LNCaP clone FGC (cell line): ENCODE measurements around the gene LCN10.
"Not testable (repeated sequence)": the region's sequence is repeated elsewhere in the genome, so short reads cannot be mapped to it uniquely, and the experiment has no call there.

Experiments used
- DNase-seq: peaks from one replicate; pipeline ENCODE4 v3.0.0-alpha.2; 2011; ENCODE audit warnings: low read depth
- H3K4me3 ChIP-seq: 2 replicates; pipeline ENCODE4 v1.5.1; 2011; ENCODE audit warnings: mild to moderate bottlenecking, low read depth, low read length, control low read depth
- CTCF ChIP-seq: IDR thresholded peaks from 2 replicates; pipeline ENCODE4 v1.5.1; 2012; ENCODE audit warnings: mild to moderate bottlenecking; ENCODE audit not compliant: control insufficient read depth, insufficient read depth; ENCODE audit errors: extremely low read depth

Gene LCN10

GRCh38 chr9:136711751-136712689 lies 30.7 kb downstream of the LCN10 start, which contains the start of gene DIPK1B:
DIPK1B (plus strand) TSS chr9:136712572; CDS start chr9:136712666, 94 bp downstream.
- peak within 1 kb of the TSS; percentile 79 for H3K4me3 ChIP-seq
- DNase-seq: no peak
- TF ChIP-seq CTCF: no peak

- not testable (repeated sequence) for H3K4me3 ChIP-seq, DNase-seq
These were observed 31.5 kb downstream of the LCN10 start for GRCh38 chr9:136711219-136711648.

- no peak for TF ChIP-seq CTCF
- DNase-seq: no peak
- H3K4me3 ChIP-seq: no peak overlapping the region
These were observed 32.2 kb downstream of the LCN10 start for GRCh38 chr9:136710543-136710942.

- no peak for DNase-seq
- no peak for TF ChIP-seq CTCF
- H3K4me3 ChIP-seq: no peak overlapping the region
These were observed 33.2 kb downstream of the LCN10 start for GRCh38 chr9:136709454-136710109.

GRCh38 chr9:136707849-136708517 lies 34.8 kb downstream of the LCN10 start:
- no peak for DNase-seq
- no peak for TF ChIP-seq CTCF
- no peak overlapping the region for H3K4me3 ChIP-seq

- no peak for TF ChIP-seq CTCF
- DNase-seq: no peak
- no peak overlapping the region for H3K4me3 ChIP-seq
These were observed 35.7 kb downstream of the LCN10 start for GRCh38 chr9:136707011-136707410.

DNA sequence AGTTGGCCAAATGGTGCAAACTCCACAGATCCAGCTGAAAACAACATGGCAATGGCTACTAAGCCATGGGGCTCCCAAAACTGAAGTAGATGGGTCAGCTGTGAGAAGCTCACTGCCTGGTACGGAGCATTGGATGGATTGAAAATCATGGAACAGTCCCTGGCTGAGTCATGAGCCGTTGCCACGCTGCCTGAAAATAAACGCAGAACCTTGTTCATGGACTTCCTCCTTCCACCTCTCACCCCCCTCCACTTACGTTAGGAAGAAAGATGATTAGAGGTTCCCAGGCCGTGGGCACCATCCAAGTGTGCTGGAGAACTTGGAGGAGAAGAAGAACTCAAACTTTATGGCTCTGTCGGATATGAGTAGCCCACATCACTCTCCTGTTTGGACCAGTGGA lies 37.2 kb downstream of the LCN10 start:
- no peak overlapping the region for H3K4me3 ChIP-seq
- no peak for DNase-seq
- TF ChIP-seq CTCF: no peak

GRCh38 chr9:136704741-136705140 lies 38.0 kb downstream of the LCN10 start:
- DNase-seq, H3K4me3 ChIP-seq: not testable (repeated sequence)
